Measurements from ENCODE around the gene MINDY4.

MINDY4 gene

GRCh38 chr7:30771174-30771879 lies at the start of gene MINDY4:
TSS of gene MINDY4 (plus strand) at chr7:30771417. CDS start at chr7:30771494, 77 bp downstream.
- DNase-seq (ENCODE audit: low spot score), result peak; percentile 87

- DNase-seq (ENCODE audit: low spot score), result no peak
Measured at GRCh38 chr7:30722187-30722586, 49.0 kb upstream of the MINDY4 start.

- no peak for DNase-seq (ENCODE audit: low spot score)
Measured at GRCh38 chr7:30722671-30723070, 48.5 kb upstream of the MINDY4 start.

- DNase-seq (ENCODE audit: low spot score), result no peak
Measured at GRCh38 chr7:30723776-30724175, 47.4 kb upstream of the MINDY4 start.

- no peak for DNase-seq (ENCODE audit: low spot score)
Measured at GRCh38 chr7:30726296-30727006, 44.8 kb upstream of the MINDY4 start.

- DNase-seq (ENCODE audit: low spot score), result peak; percentile 43
Measured at GRCh38 chr7:30727061-30727945, 43.9 kb upstream of the MINDY4 start.

- no peak for DNase-seq (ENCODE audit: low spot score)
Measured at GRCh38 chr7:30728591-30729100, 42.6 kb upstream of the MINDY4 start.

- DNase-seq (ENCODE audit: low spot score), result no peak
Measured at GRCh38 chr7:30729642-30730041, 41.6 kb upstream of the MINDY4 start.

GRCh38 chr7:30730097-30730496 lies 41.1 kb upstream of the MINDY4 start:
- DNase-seq (ENCODE audit: low spot score), result no peak

GRCh38 chr7:30730996-30731395 lies 40.2 kb upstream of the MINDY4 start:
- no peak for DNase-seq (ENCODE audit: low spot score)

GRCh38 chr7:30731581-30731980 lies 39.6 kb upstream of the MINDY4 start:
- no peak for DNase-seq (ENCODE audit: low spot score)

GRCh38 chr7:30732606-30733005 lies 38.6 kb upstream of the MINDY4 start:
- no peak for DNase-seq (ENCODE audit: low spot score)

GRCh38 chr7:30733216-30733615 lies 38.0 kb upstream of the MINDY4 start:
- DNase-seq (ENCODE audit: low spot score), result no peak

- DNase-seq (ENCODE audit: low spot score), result no peak
Measured at GRCh38 chr7:30733691-30734090, 37.5 kb upstream of the MINDY4 start.

GRCh38 chr7:30734497-30734896 lies 36.7 kb upstream of the MINDY4 start:
- DNase-seq (ENCODE audit: low spot score), result no peak

GRCh38 chr7:30735631-30736030 lies 35.6 kb upstream of the MINDY4 start:
- no peak for DNase-seq (ENCODE audit: low spot score)

GRCh38 chr7:30736291-30736690 lies 34.9 kb upstream of the MINDY4 start:
- DNase-seq (ENCODE audit: low spot score), result no peak

GRCh38 chr7:30738026-30738915 lies 32.9 kb upstream of the MINDY4 start:
- DNase-seq (ENCODE audit: low spot score), result no peak

- no peak for DNase-seq (ENCODE audit: low spot score)
Measured at GRCh38 chr7:30739691-30740090, 31.5 kb upstream of the MINDY4 start.

- DNase-seq (ENCODE audit: low spot score), result peak; percentile 83
Measured at GRCh38 chr7:30740417-30741181, 30.6 kb upstream of the MINDY4 start.

GRCh38 chr7:30741289-30741688 lies 29.9 kb upstream of the MINDY4 start:
- no peak for DNase-seq (ENCODE audit: low spot score)

Measured in Ammon's horn (tissue), 1 donor.